Adrenal gland (tissue), 12 donors: ENCODE results near the gene SFXN3. TPM values are rescaled to one million over a fixed set of nuclear protein-coding genes. Genes with fewer than 3 reads are reported as not detected.

Source experiments
- DNase-seq, 7 donors: peaks; one replicate each; pipeline ENCODE4 v3.0.0-alpha.2; 2019 to 2020
- H3K27ac ChIP-seq, 5 donors: fragments of 200-600 bp; sonication (generic) in 4 of 5; 1 replicate in 3 of 5; 2 replicates in 2 of 5; pipeline versions ENCODE4 v1.5.1 to v1.8.0; 2016 to 2020; ENCODE audit warnings: mild to moderate bottlenecking in 1 of 5
- H3K27me3 ChIP-seq: fragments of 200-600 bp; 2 replicates; pipeline ENCODE4 v1.8.0; 2021
- H3K36me3 ChIP-seq, 2 donors: fragments of 200-600 bp; replicated peaks in 1 of 2; 1 replicate in 1 of 2; 2 replicates in 1 of 2; pipeline versions ENCODE4 v1.5.1 to v1.8.0; 2018 to 2022
- H3K4me1 ChIP-seq, 2 donors: fragments of 200-600 bp; replicated peaks in 1 of 2; 1 replicate in 1 of 2; 2 replicates in 1 of 2; pipeline versions ENCODE4 v1.5.1 to v1.8.0; 2018 to 2021
- H3K4me3 ChIP-seq, 4 donors: fragments of 200-600 bp; sonication (generic) in 3 of 4; one replicate each; pipeline ENCODE4 v1.5.1; 2016 to 2018
- H3K9me3 ChIP-seq, 3 donors: fragments of 200-600 bp; sonication (generic) in 1 of 3; replicated peaks in 1 of 3; 1 replicate in 2 of 3; 2 replicates in 1 of 3; pipeline versions ENCODE4 v1.5.1 to v1.8.0; 2016 to 2021
- POLR2A ChIP-seq, 2 donors: fragments of 450-650 bp; IDR thresholded peaks; one replicate each; pipeline ENCODE4 v1.6.1; 2017; ENCODE audit warnings: antibody characterized with exemption in 2 of 2, mild to moderate bottlenecking in 2 of 2, moderate library complexity in 1 of 2
- WGBS, 4 donors: extraction: QIAGEN DNeasy Blood & Tissue Kit in 2 of 4; methylation state at CpG; one replicate each; pipeline versions ENCODE4 v1.1.5 to v1.1.7; 2013 to 2017; 5-methylcytosine and 5-hydroxymethylcytosine counted together
- intact Hi-C, 2 donors: fragments of 100-400 bp; cut with DNase I; formaldehyde crosslinking; loops; one replicate each; pipeline versions ENCODE4 v1.14.1 to v1.15.0; 2022 to 2023
- polyA plus RNA-seq, 3 donors: library from polyadenylated mRNA; stranded (reverse); fragments of 200-250 nt in 2 of 3; fragments of 350-450 nt in 1 of 3; fragmentation: Illumina TruSeq in 1 of 3; extraction: RNeasy Lipid Tissue Mini Kit (QIAGEN cat#74804) in 1 of 3; gene quantifications; one replicate each; pipeline ENCODE4 v1.2.3, GENCODE V29; 2013 to 2014
- total RNA-seq, 9 donors: library from RNA; depleted of rRNA in 4 of 9; stranded (reverse); fragments of >200 nt in 4 of 9; fragments of 120-200 nt in 1 of 9; fragmentation: NEBNext Ultra II Directional in 1 of 9; extraction: Animal tissue kit (Norgen Biotek cat#: 25700) in 1 of 9; gene quantifications; one replicate each; pipeline versions ENCODE4 v1.1.0 to v1.2.4, GENCODE V29; 2013 to 2023
- TF ChIP-seq, protein P1 (sequence below), 6 experiments: fragments of 450-650 bp in 4 of 6; fragments of 200-600 bp in 2 of 6; sonication (generic) in 1 of 6; IDR thresholded peaks; 1 replicate in 5 of 6; 2 replicates in 1 of 6; pipeline versions ENCODE4 v1.5.1 to v1.8.0; 2016 to 2021; ENCODE audit warnings: antibody characterized with exemption in 6 of 6, mild to moderate bottlenecking in 2 of 6, moderate library complexity in 1 of 6
- donor health status: healthy with polysubstance abuse.
- donor health status: Bipolar disorder and iron deficiency.
- donor health status: DM: yes; HTN: yes; CAD: no.
- donor health status: DM: no; HTN: no; CAD: no.
- donor health status: DM: no; HTN: no; CAD: no.
- donor health status: DM: yes; HTN: yes; CAD: no.

The SFXN3 gene
- total and polyA plus RNA-seq, 12 donors = 20.4 to 54.0 (median 31.0) TPM

DNA sequence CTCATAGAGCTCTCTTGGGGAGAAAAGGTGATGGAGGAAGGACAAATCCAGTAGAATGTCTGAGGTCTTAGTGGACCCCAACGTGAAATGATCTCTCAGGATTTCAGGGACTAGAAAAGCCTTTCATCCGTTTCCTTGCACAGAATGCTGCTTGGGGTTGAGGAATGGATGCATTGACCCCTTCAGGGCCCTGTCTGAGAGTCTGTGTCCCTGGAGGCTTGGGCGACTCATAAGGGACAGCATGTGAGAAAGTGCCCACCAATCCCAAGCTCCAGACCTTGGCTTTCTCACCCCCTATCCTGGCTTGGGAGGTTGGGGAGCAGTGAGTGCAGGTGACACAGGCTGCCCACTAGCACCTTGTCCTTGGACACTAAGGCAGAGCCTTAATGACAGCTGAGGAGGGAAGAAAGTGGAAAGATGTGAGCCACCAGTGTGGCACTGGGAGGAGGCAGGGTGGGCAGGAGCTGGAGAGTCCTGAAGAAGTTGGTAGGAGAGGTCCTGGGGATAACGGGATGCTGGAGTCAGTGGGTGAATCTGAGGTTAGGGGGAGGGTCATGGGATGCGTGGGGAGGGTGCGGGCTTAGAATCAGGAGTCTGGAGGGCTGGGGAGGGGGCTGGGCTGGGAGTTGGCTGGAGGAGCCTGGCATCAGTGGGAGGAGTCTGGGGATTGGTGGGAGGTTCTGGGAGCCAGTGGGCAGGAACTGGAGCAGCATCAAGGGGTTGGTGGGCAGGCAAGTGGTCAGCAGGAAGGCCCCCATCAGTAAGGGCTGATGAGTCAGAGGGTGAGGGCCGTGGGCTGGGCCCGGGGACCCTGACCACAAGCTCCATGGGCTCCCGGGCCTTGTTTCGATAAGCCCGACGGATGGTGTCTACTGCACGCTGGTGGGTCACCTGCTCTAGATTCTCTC is 22.9 kb upstream of the SFXN3 start:
- TF ChIP-seq, protein P1, sequence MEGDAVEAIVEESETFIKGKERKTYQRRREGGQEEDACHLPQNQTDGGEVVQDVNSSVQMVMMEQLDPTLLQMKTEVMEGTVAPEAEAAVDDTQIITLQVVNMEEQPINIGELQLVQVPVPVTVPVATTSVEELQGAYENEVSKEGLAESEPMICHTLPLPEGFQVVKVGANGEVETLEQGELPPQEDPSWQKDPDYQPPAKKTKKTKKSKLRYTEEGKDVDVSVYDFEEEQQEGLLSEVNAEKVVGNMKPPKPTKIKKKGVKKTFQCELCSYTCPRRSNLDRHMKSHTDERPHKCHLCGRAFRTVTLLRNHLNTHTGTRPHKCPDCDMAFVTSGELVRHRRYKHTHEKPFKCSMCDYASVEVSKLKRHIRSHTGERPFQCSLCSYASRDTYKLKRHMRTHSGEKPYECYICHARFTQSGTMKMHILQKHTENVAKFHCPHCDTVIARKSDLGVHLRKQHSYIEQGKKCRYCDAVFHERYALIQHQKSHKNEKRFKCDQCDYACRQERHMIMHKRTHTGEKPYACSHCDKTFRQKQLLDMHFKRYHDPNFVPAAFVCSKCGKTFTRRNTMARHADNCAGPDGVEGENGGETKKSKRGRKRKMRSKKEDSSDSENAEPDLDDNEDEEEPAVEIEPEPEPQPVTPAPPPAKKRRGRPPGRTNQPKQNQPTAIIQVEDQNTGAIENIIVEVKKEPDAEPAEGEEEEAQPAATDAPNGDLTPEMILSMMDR (IDR thresholded peaks at IDR 0.05) = no peak
- TF ChIP-seq POLR2A (IDR thresholded peaks at IDR 0.05) = no peak
- intact Hi-C loops = no loop called here
- H3K4me3 ChIP-seq = no peak overlapping the region
- no peaks in the 10 kb centered on the region for H3K27me3 ChIP-seq
- DNase-seq = peak in 1 of 7 donors; percentile 25
- H3K9me3 ChIP-seq = no peaks in the 10 kb centered on the region
- peaks cover 0 to 43% of the 10 kb centered on the region in 2 donors for H3K36me3 ChIP-seq
- peaks cover 0 to 7% of the 10 kb centered on the region in 2 donors for H3K4me1 ChIP-seq
- peak overlapping the region in 1 of 5 donors; percentile 20 for H3K27ac ChIP-seq
- 33 to 53% (median 45%) methylated on average over 6 to 13 of the region's 13 CpGs for WGBS, 4 donors

DNA sequence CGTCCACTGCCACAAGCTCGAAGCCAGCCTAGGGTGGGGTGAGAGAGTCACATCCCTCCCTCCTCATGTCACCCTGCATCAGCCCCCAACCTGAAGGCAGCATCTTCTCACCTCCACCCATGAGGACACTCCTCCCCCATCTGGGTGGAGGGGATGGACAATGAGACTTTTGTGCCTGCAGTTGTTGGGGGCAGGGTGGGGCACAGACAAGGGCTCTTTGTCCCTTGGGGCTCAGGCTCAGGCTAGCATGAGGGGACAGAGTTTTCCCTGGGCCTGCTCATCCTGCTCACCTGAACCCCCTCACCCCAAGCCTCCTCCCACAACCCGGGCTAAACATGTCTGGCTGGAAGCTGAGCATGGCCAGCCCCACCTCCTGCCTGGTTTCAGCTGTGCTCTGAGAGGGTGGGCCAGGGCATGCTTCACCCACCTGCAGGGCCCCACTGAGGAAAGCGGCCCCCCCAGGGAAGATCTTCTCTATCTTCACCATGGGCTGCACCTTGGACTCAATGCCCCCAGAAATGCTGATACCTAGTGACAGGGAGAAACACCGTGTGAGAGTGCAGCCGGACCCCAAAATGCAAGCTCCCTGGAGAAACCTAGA is 22.1 kb upstream of the SFXN3 start:
- no peak overlapping the region for H3K4me3 ChIP-seq
- H3K36me3 ChIP-seq = peaks cover 0 to 35% of the 10 kb centered on the region in 2 donors
- WGBS, 4 donors = 80 to 100% (median 83%) methylated on average over 2 to 6 of the region's 6 CpGs
- TF ChIP-seq POLR2A (IDR thresholded peaks at IDR 0.05) = no peak
- TF ChIP-seq, protein P1 (IDR thresholded peaks at IDR 0.05) = no peak
- peaks cover 0 to 10% of the 10 kb centered on the region in 2 donors for H3K4me1 ChIP-seq
- H3K27ac ChIP-seq = peak overlapping the region in 1 of 5 donors; percentile 20
- no peak for DNase-seq
- no peaks in the 10 kb centered on the region for H3K27me3 ChIP-seq
- H3K9me3 ChIP-seq = no peaks in the 10 kb centered on the region
- intact Hi-C loops = no loop called here

DNA sequence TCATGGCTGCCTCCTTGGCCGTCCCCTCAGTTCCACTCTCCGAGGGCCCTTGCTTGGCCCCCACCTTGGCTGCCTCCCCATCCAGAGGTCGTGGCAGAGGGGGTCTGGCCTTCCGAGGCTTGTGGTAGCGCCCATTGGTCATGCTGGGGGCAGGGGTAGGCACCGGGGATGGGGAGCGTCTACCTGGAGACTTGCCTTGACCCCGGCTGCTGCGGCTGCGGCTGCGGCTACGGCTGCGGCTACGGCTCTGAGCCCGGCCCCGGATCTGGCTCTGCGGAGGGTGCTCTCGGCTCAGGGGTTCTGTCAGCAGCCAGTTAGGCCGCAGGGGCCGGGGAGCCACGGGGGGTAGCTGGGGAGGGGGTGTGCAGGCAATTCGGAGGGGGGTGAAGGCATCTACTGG is 20.7 kb upstream of the SFXN3 start:
- peaks cover 0 to 21% of the 10 kb centered on the region in 2 donors for H3K36me3 ChIP-seq
- TF ChIP-seq, protein P1 (IDR thresholded peaks at IDR 0.05) = no peak
- TF ChIP-seq POLR2A (IDR thresholded peaks at IDR 0.05) = no peak
- intact Hi-C loops = no loop called here
- peaks cover 0 to 10% of the 10 kb centered on the region in 2 donors for H3K4me1 ChIP-seq
- no peaks in the 10 kb centered on the region for H3K27me3 ChIP-seq
- no peak overlapping the region for H3K27ac ChIP-seq
- WGBS, 4 donors = 84 to 94% (median 92%) methylated on average over 4 to 22 of the region's 22 CpGs; no CpG with 5 or more reads in 1 of the 4 donors
- DNase-seq = no peak
- no peak overlapping the region for H3K4me3 ChIP-seq
- no peaks in the 10 kb centered on the region for H3K9me3 ChIP-seq
